Ovary (tissue), 9 donors: ENCODE results near the gene MEAK7. TPM values are rescaled to one million over a fixed set of nuclear protein-coding genes. Genes with fewer than 3 reads are reported as not detected.
A peak's percentile ranks its signal among the peaks of the same experiment; 100 is the strongest.
"Not testable (repeated sequence)": the region's sequence is repeated elsewhere in the genome, so short reads cannot be mapped to it uniquely, and the experiment has no call there.

ENCODE experiments used
- DNase-seq, 5 donors: peaks; one replicate each; pipeline ENCODE4 v3.0.0-alpha.2; 2019 to 2020
- H3K27ac ChIP-seq, 2 donors: fragments of 200-600 bp; one replicate each; pipeline versions ENCODE4 v1.5.1 to v1.8.0; 2019 to 2022
- H3K27me3 ChIP-seq: fragments of 200-600 bp; one replicate; pipeline ENCODE4 v1.8.0; 2022
- H3K36me3 ChIP-seq: fragments of 200-600 bp; sonication (generic); one replicate; pipeline ENCODE4 v1.5.1; 2019
- H3K4me1 ChIP-seq: one replicate; pipeline ENCODE4 v1.8.1; 2013; ENCODE audit warnings: mild to moderate bottlenecking, moderate library complexity; ENCODE audit not compliant: insufficient read depth
- H3K4me3 ChIP-seq: fragments of 200-600 bp; sonication (generic); one replicate; pipeline ENCODE4 v1.5.1; 2017
- H3K9me3 ChIP-seq, 2 donors: fragments of 200-600 bp in 1 of 2; sonication (generic) in 1 of 2; one replicate each; pipeline versions ENCODE4 v1.5.1 to v1.8.1; 2013 to 2019; ENCODE audit warnings: mild to moderate bottlenecking in 1 of 2, moderate library complexity in 1 of 2
- CTCF ChIP-seq, 3 donors: fragments of 450-650 bp in 2 of 3; fragments of 200-600 bp in 1 of 3; IDR thresholded peaks; one replicate each; pipeline versions ENCODE4 v1.5.1 to v1.8.0; 2016 to 2022; ENCODE audit warnings: antibody characterized with exemption in 3 of 3, mild to moderate bottlenecking in 1 of 3
- EP300 ChIP-seq: sonication (generic); formaldehyde crosslinking; IDR thresholded peaks from one replicate; pipeline ENCODE4 v1.6.1; 2017; ENCODE audit warnings: antibody characterized with exemption
- POLR2A ChIP-seq: fragments of 450-650 bp; IDR thresholded peaks from one replicate; pipeline ENCODE4 v1.6.1; 2017; ENCODE audit warnings: antibody characterized with exemption, mild to moderate bottlenecking, moderate library complexity
- WGBS, 3 donors: extraction: QIAGEN DNeasy Blood & Tissue Kit in 1 of 3; methylation state at CpG; one replicate each; pipeline versions ENCODE4 v1.1.5 to v1.1.7; 2013 to 2017; 5-methylcytosine and 5-hydroxymethylcytosine counted together
- intact Hi-C, 4 donors: fragments of 100-400 bp; cut with DNase I; formaldehyde crosslinking; loops; one replicate each; pipeline versions ENCODE4 v1.11.0 to v1.15.1; 2022 to 2023
- polyA plus RNA-seq, 2 donors: library from polyadenylated mRNA; stranded (reverse); fragments of 200-250 nt in 1 of 2; fragments of 350-450 nt in 1 of 2; fragmentation: Illumina TruSeq in 1 of 2; extraction: RNeasy Lipid Tissue Mini Kit (QIAGEN cat#74804) in 1 of 2; gene quantifications; one replicate each; pipeline ENCODE4 v1.2.3, GENCODE V29; 2013 to 2014
- total RNA-seq, 7 donors: library from RNA; depleted of rRNA in 2 of 7; stranded (reverse); fragments of >200 nt in 2 of 7; fragmentation: NEBNext Ultra II Directional in 3 of 7; extraction: Animal tissue kit (Norgen Biotek cat#: 25700) in 3 of 7; gene quantifications; one replicate each; pipeline versions ENCODE4 v1.1.0 to v1.2.4, GENCODE V29; 2016 to 2023
- donor health status: DM: no; HTN: no; CAD: no; lungs with moderate emphysema.
- donor health status: DM: no; HTN: no; CAD: no.
- donor health status: Bipolar disorder and iron deficiency.
- donor health status: DM: yes; HTN: yes; CAD: no.
- donor health status: DM: no; HTN: no; CAD: no.
- donor health status: DM: yes; HTN: yes; CAD: no.

MEAK7 gene
- total and polyA plus RNA-seq, 9 donors = 6.6 to 23.0 (median 17.2) TPM

- 54 to 60% (median 55%) methylated on average over 11 of the region's 11 CpGs for WGBS, 3 donors
- Histone ChIP-seq H3K27me3 (no peaks in the 10 kb centered on the region), H3K4me1 (peaks cover 8% of the 10 kb centered on the region), H3K27ac (peak overlapping the region in 1 of 2 donors; percentile 16), H3K36me3 (no peaks in the 10 kb centered on the region), H3K9me3 (no peaks in the 10 kb centered on the region), H3K4me3 (no peak overlapping the region)
- no peak for DNase-seq
- intact Hi-C loops = no loop called here
- TF ChIP-seq EP300 = no peak
- no peak for TF ChIP-seq CTCF (IDR thresholded peaks at IDR 0.05)
- no peak for TF ChIP-seq POLR2A
These were observed 23.2 kb upstream of the MEAK7 start for GRCh38 chr16:84527532-84528269.

- Histone ChIP-seq H3K27me3 (no peaks in the 10 kb centered on the region), H3K4me1 (peaks cover 7% of the 10 kb centered on the region), H3K36me3 (no peaks in the 10 kb centered on the region), H3K4me3 (no peak overlapping the region), H3K9me3 (no peaks in the 10 kb centered on the region), H3K27ac (peak overlapping the region in 1 of 2 donors; percentile 16)
- no peak for DNase-seq
- intact Hi-C loops = no loop called here
- TF ChIP-seq POLR2A (no peak), CTCF (IDR thresholded peaks at IDR 0.05) (no peak), EP300 (no peak)
- 24 to 39% (median 33%) methylated on average over 27 to 29 of the region's 29 CpGs for WGBS, 3 donors
These were observed 22.5 kb upstream of the MEAK7 start for GRCh38 chr16:84526794-84527531.

GRCh38 chr16:84524941-84525581 lies 20.6 kb upstream of the MEAK7 start:
- H3K27me3 ChIP-seq, H3K9me3 ChIP-seq, H3K27ac ChIP-seq, intact Hi-C loops, DNase-seq, H3K36me3 ChIP-seq, H3K4me3 ChIP-seq, H3K4me1 ChIP-seq: not testable (repeated sequence)
- WGBS, 3 donors = 65 to 86% (median 76%) methylated on average over 19 to 21 of the region's 21 CpGs

GRCh38 chr16:84524346-84524920 lies 20.0 kb upstream of the MEAK7 start:
- H3K36me3 ChIP-seq = no peaks in the 10 kb centered on the region
- no peak overlapping the region for H3K4me3 ChIP-seq
- intact Hi-C loops = no loop called here
- TF ChIP-seq POLR2A (no peak), EP300 (no peak), CTCF (IDR thresholded peaks at IDR 0.05) (no peak)
- WGBS, 3 donors = 77 to 89% (median 88%) methylated on average over 12 to 14 of the region's 14 CpGs
- H3K4me1 ChIP-seq = peaks cover 6% of the 10 kb centered on the region
- no peak for DNase-seq
- no peak overlapping the region for H3K27ac ChIP-seq
- H3K9me3 ChIP-seq = no peaks in the 10 kb centered on the region
- no peaks in the 10 kb centered on the region for H3K27me3 ChIP-seq
